ENCODE measurements around the gene SMOC2. TPM values are rescaled to one million over a fixed set of nuclear protein-coding genes. Genes with fewer than 3 reads are reported as not detected.
A peak's percentile ranks its signal among the peaks of the same experiment; 100 is the strongest.

The SMOC2 gene
- total RNA-seq, 1 donor = 0.36 TPM

DNA sequence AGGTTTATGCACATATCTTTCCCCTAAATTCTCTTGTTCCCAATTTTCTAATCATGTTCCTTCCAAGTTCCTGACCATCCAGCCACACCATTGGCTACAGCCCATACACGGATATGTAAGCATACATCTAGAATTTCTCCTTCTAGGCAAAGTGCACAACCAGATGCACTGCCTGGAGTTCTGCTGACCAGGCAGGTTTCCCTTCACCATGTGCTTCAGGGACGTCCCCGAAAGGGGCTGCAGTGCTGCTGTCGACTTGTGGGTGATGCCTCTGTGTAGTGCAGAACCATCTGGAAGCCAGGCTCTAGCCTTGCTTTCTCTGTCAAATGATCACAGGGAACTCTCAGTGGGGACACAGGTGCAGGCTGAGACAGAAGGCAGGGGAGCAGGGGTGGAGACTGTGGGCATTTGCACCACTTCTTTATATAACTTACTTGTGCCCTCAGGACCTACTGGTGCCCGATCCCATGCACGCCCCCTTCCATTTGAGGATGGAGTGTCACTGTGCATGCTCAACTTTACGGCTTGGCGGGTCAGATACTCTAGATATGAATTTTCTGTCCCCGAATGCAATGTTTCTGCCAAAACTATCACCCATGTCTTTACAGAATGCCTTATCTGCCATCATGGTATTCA lies 37.5 kb upstream of the SMOC2 start:
- no peaks in the 10 kb centered on the region for H3K4me1 ChIP-seq (ENCODE audit: insufficient read depth, low read length)
- no peaks in the 10 kb centered on the region for H3K27me3 ChIP-seq (ENCODE audit: insufficient read depth, low read length)
- H3K36me3 ChIP-seq (ENCODE audit: insufficient read depth, low read length) = no peaks in the 10 kb centered on the region
- no peaks in the 10 kb centered on the region for H4K20me1 ChIP-seq (ENCODE audit: insufficient read depth, low read length)
- no peak for DNase-seq (ENCODE audit: insufficient read length, low spot score, missing footprints)
- no peak for TF ChIP-seq CTCF (IDR thresholded peaks at IDR 0.05; ENCODE audit: extremely low read depth, low read depth, low read length)
- no peak overlapping the region for H3K4me2 ChIP-seq (ENCODE audit: insufficient read depth, low read length)
- no peaks in the 10 kb centered on the region for H3K79me2 ChIP-seq (ENCODE audit: insufficient read depth, low read length)
- H2AFZ ChIP-seq (ENCODE audit: low read length) = no peak overlapping the region
- H3K9me3 ChIP-seq (ENCODE audit: low read depth, low read length) = no peaks in the 10 kb centered on the region
- H3K4me3 ChIP-seq (ENCODE audit: insufficient read depth, low read length) = no peak overlapping the region
- no peak overlapping the region for H3K27ac ChIP-seq (ENCODE audit: low read depth, low read length)

DNA sequence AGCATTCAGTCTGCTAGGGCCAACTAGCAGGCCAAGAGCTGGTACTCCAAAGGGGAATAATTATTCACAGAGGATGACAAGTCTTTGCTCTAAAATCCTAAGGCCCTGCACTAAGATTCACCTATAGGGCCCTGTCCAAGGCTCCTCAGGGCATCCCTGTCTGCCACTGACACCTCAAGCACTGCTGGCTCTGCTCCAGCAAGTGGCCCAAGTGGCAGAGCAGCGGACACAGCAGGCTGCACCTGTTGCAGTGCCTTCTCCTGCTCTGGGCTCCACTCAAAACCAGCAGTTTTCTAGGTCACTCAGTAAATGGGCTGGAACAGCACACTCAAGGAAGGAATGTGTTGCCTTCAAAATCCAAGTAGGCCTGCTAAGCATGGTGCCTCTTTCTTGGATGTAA lies 36.4 kb upstream of the SMOC2 start:
- Histone ChIP-seq H3K4me2 (ENCODE audit: insufficient read depth, low read length) (no peak overlapping the region), H3K36me3 (ENCODE audit: insufficient read depth, low read length) (no peaks in the 10 kb centered on the region), H3K4me3 (ENCODE audit: insufficient read depth, low read length) (no peak overlapping the region), H2AFZ (ENCODE audit: low read length) (no peak overlapping the region), H3K27me3 (ENCODE audit: insufficient read depth, low read length) (no peaks in the 10 kb centered on the region), H3K79me2 (ENCODE audit: insufficient read depth, low read length) (no peaks in the 10 kb centered on the region), H4K20me1 (ENCODE audit: insufficient read depth, low read length) (no peaks in the 10 kb centered on the region), H3K4me1 (ENCODE audit: insufficient read depth, low read length) (no peaks in the 10 kb centered on the region), H3K27ac (ENCODE audit: low read depth, low read length) (no peak overlapping the region), H3K9me3 (ENCODE audit: low read depth, low read length) (no peaks in the 10 kb centered on the region)
- DNase-seq (ENCODE audit: insufficient read length, low spot score, missing footprints) = no peak
- no peak for TF ChIP-seq CTCF (IDR thresholded peaks at IDR 0.05; ENCODE audit: extremely low read depth, low read depth, low read length)

GRCh38 chr6:168407842-168408241 lies 33.1 kb upstream of the SMOC2 start:
- Histone ChIP-seq H3K79me2 (ENCODE audit: insufficient read depth, low read length) (no peaks in the 10 kb centered on the region), H3K36me3 (ENCODE audit: insufficient read depth, low read length) (no peaks in the 10 kb centered on the region), H3K27ac (ENCODE audit: low read depth, low read length) (no peak overlapping the region), H3K27me3 (ENCODE audit: insufficient read depth, low read length) (no peaks in the 10 kb centered on the region), H3K4me2 (ENCODE audit: insufficient read depth, low read length) (no peak overlapping the region), H4K20me1 (ENCODE audit: insufficient read depth, low read length) (no peaks in the 10 kb centered on the region), H3K9me3 (ENCODE audit: low read depth, low read length) (no peaks in the 10 kb centered on the region), H2AFZ (ENCODE audit: low read length) (no peak overlapping the region), H3K4me1 (ENCODE audit: insufficient read depth, low read length) (no peaks in the 10 kb centered on the region), H3K4me3 (ENCODE audit: insufficient read depth, low read length) (no peak overlapping the region)
- TF ChIP-seq CTCF (IDR thresholded peaks at IDR 0.05; ENCODE audit: extremely low read depth, low read depth, low read length) = no peak
- peak; percentile 14 for DNase-seq (ENCODE audit: insufficient read length, low spot score, missing footprints)

DNA sequence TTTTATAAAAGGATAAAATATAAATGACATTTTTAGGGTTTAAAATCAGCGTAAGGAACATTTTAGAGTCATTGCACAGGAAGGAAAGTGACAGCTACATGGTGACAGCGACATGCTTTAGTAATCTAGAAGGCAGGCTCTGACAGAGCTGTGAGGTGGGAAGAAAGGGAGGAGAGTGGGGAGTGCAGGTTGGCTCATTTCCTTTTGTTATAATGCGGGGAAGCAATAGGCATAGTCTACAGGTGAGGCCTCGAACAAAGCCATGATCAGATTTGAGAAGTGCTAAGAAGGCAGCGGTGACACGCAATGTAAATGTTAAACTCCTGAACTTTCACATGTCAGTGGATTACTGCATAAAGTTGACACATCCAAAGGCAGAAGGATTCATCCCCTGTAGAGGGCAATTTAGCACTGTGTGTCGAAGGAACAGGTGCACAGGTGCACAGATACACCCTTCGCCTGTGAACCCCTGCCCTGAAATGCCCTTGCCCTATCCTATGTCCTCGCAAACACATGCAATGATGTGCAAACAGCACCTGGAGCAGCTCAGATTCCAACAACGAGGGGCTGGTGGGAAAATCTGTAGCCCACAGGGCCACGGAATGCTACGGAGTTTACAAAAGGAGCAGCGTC lies 32.4 kb upstream of the SMOC2 start:
- Histone ChIP-seq H3K4me1 (ENCODE audit: insufficient read depth, low read length) (no peaks in the 10 kb centered on the region), H3K27me3 (ENCODE audit: insufficient read depth, low read length) (no peaks in the 10 kb centered on the region), H4K20me1 (ENCODE audit: insufficient read depth, low read length) (no peaks in the 10 kb centered on the region), H3K4me2 (ENCODE audit: insufficient read depth, low read length) (no peak overlapping the region), H3K36me3 (ENCODE audit: insufficient read depth, low read length) (no peaks in the 10 kb centered on the region), H3K9me3 (ENCODE audit: low read depth, low read length) (no peaks in the 10 kb centered on the region), H2AFZ (ENCODE audit: low read length) (no peak overlapping the region), H3K27ac (ENCODE audit: low read depth, low read length) (no peak overlapping the region), H3K79me2 (ENCODE audit: insufficient read depth, low read length) (no peaks in the 10 kb centered on the region), H3K4me3 (ENCODE audit: insufficient read depth, low read length) (no peak overlapping the region)
- peak; percentile 41 for DNase-seq (ENCODE audit: insufficient read length, low spot score, missing footprints)
- TF ChIP-seq CTCF (IDR thresholded peaks at IDR 0.05; ENCODE audit: extremely low read depth, low read depth, low read length) = no peak
